ENCODE data around the gene BUB1B.
"Not testable (repeated sequence)": the region's sequence is repeated elsewhere in the genome, so short reads cannot be mapped to it uniquely, and the experiment has no call there.

The BUB1B gene

GRCh38 chr15:40136470-40137302 is 24.2 kb upstream of the BUB1B start:
- Histone ChIP-seq H3K36me3 (ENCODE audit: control insufficient read depth in 2 of 2, insufficient read depth in 2 of 2, low read length in 2 of 2) (no peaks in the 10 kb centered on the region), H3K4me1 (ENCODE audit: control insufficient read depth in 2 of 2, insufficient read depth in 2 of 2, low read length in 2 of 2) (no peaks in the 10 kb centered on the region), H3K9me3 (ENCODE audit: control insufficient read depth in 2 of 2, low read length in 2 of 2) (no peaks in the 10 kb centered on the region), H3K9ac (ENCODE audit: low read depth in 1 of 2, low read length in 2 of 2) (no peak overlapping the region), H3K4me3 (ENCODE audit: low read length in 2 of 2) (no peak overlapping the region), H3K27me3 (ENCODE audit: control insufficient read depth in 2 of 2, insufficient read depth in 2 of 2, low read length in 2 of 2) (no peaks in the 10 kb centered on the region), H3K27ac (ENCODE audit: low read depth in 2 of 2, low read length in 2 of 2) (no peak overlapping the region)

GRCh38 chr15:40137303-40138200 is 23.3 kb upstream of the BUB1B start:
- H3K4me1 ChIP-seq (ENCODE audit: control insufficient read depth in 2 of 2, insufficient read depth in 2 of 2, low read length in 2 of 2): no peaks in the 10 kb centered on the region
- H3K9ac ChIP-seq (ENCODE audit: low read depth in 1 of 2, low read length in 2 of 2): no peak overlapping the region
- H3K27ac ChIP-seq (ENCODE audit: low read depth in 2 of 2, low read length in 2 of 2): no peak overlapping the region
- no peak overlapping the region for H3K4me3 ChIP-seq (ENCODE audit: low read length in 2 of 2)
- H3K9me3 ChIP-seq (ENCODE audit: control insufficient read depth in 2 of 2, low read length in 2 of 2): no peaks in the 10 kb centered on the region
- H3K36me3 ChIP-seq (ENCODE audit: control insufficient read depth in 2 of 2, insufficient read depth in 2 of 2, low read length in 2 of 2): no peaks in the 10 kb centered on the region
- H3K27me3 ChIP-seq (ENCODE audit: control insufficient read depth in 2 of 2, insufficient read depth in 2 of 2, low read length in 2 of 2): no peaks in the 10 kb centered on the region

- not testable (repeated sequence) for H3K36me3 ChIP-seq (ENCODE audit: control insufficient read depth in 2 of 2, insufficient read depth in 2 of 2, low read length in 2 of 2); H3K27me3 ChIP-seq (ENCODE audit: control insufficient read depth in 2 of 2, insufficient read depth in 2 of 2, low read length in 2 of 2); H3K9me3 ChIP-seq (ENCODE audit: control insufficient read depth in 2 of 2, low read length in 2 of 2); H3K4me1 ChIP-seq (ENCODE audit: control insufficient read depth in 2 of 2, insufficient read depth in 2 of 2, low read length in 2 of 2); H3K27ac ChIP-seq (ENCODE audit: low read depth in 2 of 2, low read length in 2 of 2); H3K9ac ChIP-seq (ENCODE audit: low read depth in 1 of 2, low read length in 2 of 2); H3K4me3 ChIP-seq (ENCODE audit: low read length in 2 of 2)
Observed at GRCh38 chr15:40138201-40138570, 22.7 kb upstream of the BUB1B start.

GRCh38 chr15:40142428-40142827 is 18.4 kb upstream of the BUB1B start:
- H3K36me3 ChIP-seq (ENCODE audit: control insufficient read depth in 2 of 2, insufficient read depth in 2 of 2, low read length in 2 of 2): no peaks in the 10 kb centered on the region
- H3K9me3 ChIP-seq (ENCODE audit: control insufficient read depth in 2 of 2, low read length in 2 of 2): no peaks in the 10 kb centered on the region
- no peaks in the 10 kb centered on the region for H3K27me3 ChIP-seq (ENCODE audit: control insufficient read depth in 2 of 2, insufficient read depth in 2 of 2, low read length in 2 of 2)
- H3K4me1 ChIP-seq (ENCODE audit: control insufficient read depth in 2 of 2, insufficient read depth in 2 of 2, low read length in 2 of 2): no peaks in the 10 kb centered on the region
- no peak overlapping the region for H3K9ac ChIP-seq (ENCODE audit: low read depth in 1 of 2, low read length in 2 of 2)
- H3K27ac ChIP-seq (ENCODE audit: low read depth in 2 of 2, low read length in 2 of 2): no peak overlapping the region
- H3K4me3 ChIP-seq (ENCODE audit: low read length in 2 of 2): no peak overlapping the region

GRCh38 chr15:40146037-40146436 is 14.8 kb upstream of the BUB1B start:
- H3K4me1 ChIP-seq (ENCODE audit: control insufficient read depth in 2 of 2, insufficient read depth in 2 of 2, low read length in 2 of 2): no peaks in the 10 kb centered on the region
- no peaks in the 10 kb centered on the region for H3K27me3 ChIP-seq (ENCODE audit: control insufficient read depth in 2 of 2, insufficient read depth in 2 of 2, low read length in 2 of 2)
- no peak overlapping the region for H3K27ac ChIP-seq (ENCODE audit: low read depth in 2 of 2, low read length in 2 of 2)
- H3K9me3 ChIP-seq (ENCODE audit: control insufficient read depth in 2 of 2, low read length in 2 of 2): no peaks in the 10 kb centered on the region
- no peak overlapping the region for H3K9ac ChIP-seq (ENCODE audit: low read depth in 1 of 2, low read length in 2 of 2)
- no peak overlapping the region for H3K4me3 ChIP-seq (ENCODE audit: low read length in 2 of 2)
- no peaks in the 10 kb centered on the region for H3K36me3 ChIP-seq (ENCODE audit: control insufficient read depth in 2 of 2, insufficient read depth in 2 of 2, low read length in 2 of 2)

- no peaks in the 10 kb centered on the region for H3K36me3 ChIP-seq (ENCODE audit: control insufficient read depth in 2 of 2, insufficient read depth in 2 of 2, low read length in 2 of 2)
- no peaks in the 10 kb centered on the region for H3K27me3 ChIP-seq (ENCODE audit: control insufficient read depth in 2 of 2, insufficient read depth in 2 of 2, low read length in 2 of 2)
- H3K9me3 ChIP-seq (ENCODE audit: control insufficient read depth in 2 of 2, low read length in 2 of 2): no peaks in the 10 kb centered on the region
- H3K4me3 ChIP-seq (ENCODE audit: low read length in 2 of 2): no peak overlapping the region
- no peak overlapping the region for H3K9ac ChIP-seq (ENCODE audit: low read depth in 1 of 2, low read length in 2 of 2)
- no peak overlapping the region for H3K27ac ChIP-seq (ENCODE audit: low read depth in 2 of 2, low read length in 2 of 2)
- no peaks in the 10 kb centered on the region for H3K4me1 ChIP-seq (ENCODE audit: control insufficient read depth in 2 of 2, insufficient read depth in 2 of 2, low read length in 2 of 2)
Observed at GRCh38 chr15:40149339-40149738, 11.5 kb upstream of the BUB1B start.

GRCh38 chr15:40150163-40150925 is 10.5 kb upstream of the BUB1B start:
- Histone ChIP-seq H3K27me3 (ENCODE audit: control insufficient read depth in 2 of 2, insufficient read depth in 2 of 2, low read length in 2 of 2) (no peaks in the 10 kb centered on the region), H3K4me3 (ENCODE audit: low read length in 2 of 2) (no peak overlapping the region), H3K36me3 (ENCODE audit: control insufficient read depth in 2 of 2, insufficient read depth in 2 of 2, low read length in 2 of 2) (no peaks in the 10 kb centered on the region), H3K9me3 (ENCODE audit: control insufficient read depth in 2 of 2, low read length in 2 of 2) (no peaks in the 10 kb centered on the region), H3K9ac (ENCODE audit: low read depth in 1 of 2, low read length in 2 of 2) (no peak overlapping the region), H3K27ac (ENCODE audit: low read depth in 2 of 2, low read length in 2 of 2) (no peak overlapping the region), H3K4me1 (ENCODE audit: control insufficient read depth in 2 of 2, insufficient read depth in 2 of 2, low read length in 2 of 2) (peaks cover 1 to 3% of the 10 kb centered on the region in 2 donors)

- H3K9me3 ChIP-seq (ENCODE audit: control insufficient read depth in 2 of 2, low read length in 2 of 2): no peaks in the 10 kb centered on the region
- H3K9ac ChIP-seq (ENCODE audit: low read depth in 1 of 2, low read length in 2 of 2): no peak overlapping the region
- H3K4me3 ChIP-seq (ENCODE audit: low read length in 2 of 2): no peak overlapping the region
- no peak overlapping the region for H3K27ac ChIP-seq (ENCODE audit: low read depth in 2 of 2, low read length in 2 of 2)
- no peaks in the 10 kb centered on the region for H3K27me3 ChIP-seq (ENCODE audit: control insufficient read depth in 2 of 2, insufficient read depth in 2 of 2, low read length in 2 of 2)
- peaks cover 7 to 10% of the 10 kb centered on the region in 2 donors for H3K4me1 ChIP-seq (ENCODE audit: control insufficient read depth in 2 of 2, insufficient read depth in 2 of 2, low read length in 2 of 2)
- no peaks in the 10 kb centered on the region for H3K36me3 ChIP-seq (ENCODE audit: control insufficient read depth in 2 of 2, insufficient read depth in 2 of 2, low read length in 2 of 2)
Observed at GRCh38 chr15:40151499-40151898, 9.4 kb upstream of the BUB1B start.

- no peak overlapping the region for H3K4me3 ChIP-seq (ENCODE audit: low read length in 2 of 2)
Observed at GRCh38 chr15:40151991-40152390, 8.9 kb upstream of the BUB1B start.

GRCh38 chr15:40154821-40155220 is 6.0 kb upstream of the BUB1B start:
- H3K27me3 ChIP-seq (ENCODE audit: control insufficient read depth in 2 of 2, insufficient read depth in 2 of 2, low read length in 2 of 2); H3K9ac ChIP-seq (ENCODE audit: low read depth in 1 of 2, low read length in 2 of 2); H3K9me3 ChIP-seq (ENCODE audit: control insufficient read depth in 2 of 2, low read length in 2 of 2); H3K27ac ChIP-seq (ENCODE audit: low read depth in 2 of 2, low read length in 2 of 2); H3K36me3 ChIP-seq (ENCODE audit: control insufficient read depth in 2 of 2, insufficient read depth in 2 of 2, low read length in 2 of 2); H3K4me3 ChIP-seq (ENCODE audit: low read length in 2 of 2): not testable (repeated sequence)
- peaks cover 7 to 10% of the 10 kb centered on the region in 2 donors for H3K4me1 ChIP-seq (ENCODE audit: control insufficient read depth in 2 of 2, insufficient read depth in 2 of 2, low read length in 2 of 2)

More at GRCh38 chr15:40151991-40152390, 8.9 kb upstream of the BUB1B start:
- Histone ChIP-seq H3K27me3 (ENCODE audit: control insufficient read depth in 2 of 2, insufficient read depth in 2 of 2, low read length in 2 of 2) (no peaks in the 10 kb centered on the region), H3K36me3 (ENCODE audit: control insufficient read depth in 2 of 2, insufficient read depth in 2 of 2, low read length in 2 of 2) (no peaks in the 10 kb centered on the region), H3K9me3 (ENCODE audit: control insufficient read depth in 2 of 2, low read length in 2 of 2) (no peaks in the 10 kb centered on the region), H3K27ac (ENCODE audit: low read depth in 2 of 2, low read length in 2 of 2) (no peak overlapping the region), H3K9ac (ENCODE audit: low read depth in 1 of 2, low read length in 2 of 2) (no peak overlapping the region), H3K4me1 (ENCODE audit: control insufficient read depth in 2 of 2, insufficient read depth in 2 of 2, low read length in 2 of 2) (peaks cover 7 to 10% of the 10 kb centered on the region in 2 donors)
